Amniotic epithelial cell (primary cell): ENCODE data around the gene PGP.

Experiments used
- DNase-seq: peaks from one replicate; pipeline ENCODE4 v3.0.0-alpha.2; 2010; ENCODE audit warnings: low read depth

The PGP gene

DNA sequence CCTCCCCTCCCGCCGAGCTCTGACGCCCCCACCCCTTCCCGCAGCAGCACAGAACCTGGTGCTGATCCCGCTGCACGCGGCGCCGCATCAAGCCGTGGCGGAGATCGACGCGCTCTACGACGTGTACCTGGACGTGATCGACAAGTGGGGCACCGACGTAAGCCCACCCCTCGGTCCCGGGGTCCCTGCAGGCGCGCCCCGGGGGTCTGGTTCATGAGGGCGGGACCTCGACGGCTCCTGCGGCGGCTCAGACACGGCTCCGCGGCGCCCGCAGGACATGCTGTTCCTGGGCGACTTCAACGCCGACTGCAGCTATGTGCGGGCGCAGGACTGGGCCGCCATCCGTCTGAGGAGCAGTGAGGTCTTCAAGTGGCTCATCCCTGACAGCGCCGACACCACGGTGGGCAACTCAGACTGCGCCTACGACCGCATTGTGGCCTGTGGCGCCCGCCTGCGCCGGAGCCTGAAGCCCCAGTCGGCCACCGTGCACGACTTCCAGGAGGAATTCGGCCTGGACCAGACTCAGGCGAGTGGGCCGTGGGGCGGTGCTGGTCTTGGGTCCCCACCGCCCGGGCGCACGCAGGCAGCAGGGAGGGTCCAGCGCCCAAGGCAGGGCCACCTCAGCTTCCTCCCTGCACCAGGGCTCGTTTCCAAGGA lies 23.0 kb upstream of the PGP start:
- no peak for DNase-seq

DNA sequence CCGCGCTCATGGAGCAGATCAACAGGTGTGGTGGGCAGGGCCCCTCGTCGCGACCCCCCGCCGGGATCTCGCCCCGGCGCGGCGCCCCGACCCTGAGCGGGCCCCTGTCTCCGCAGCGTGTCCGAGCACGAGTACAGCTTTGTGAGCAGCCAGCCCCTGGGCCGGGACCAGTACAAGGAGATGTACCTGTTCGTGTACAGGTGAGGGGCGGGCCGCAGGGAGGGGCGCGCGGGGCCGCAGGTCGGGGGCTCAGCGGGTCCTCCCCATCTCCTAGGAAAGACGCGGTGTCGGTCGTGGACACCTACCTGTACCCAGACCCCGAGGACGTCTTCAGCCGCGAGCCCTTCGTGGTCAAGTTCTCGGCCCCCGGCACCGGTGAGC lies 22.5 kb upstream of the PGP start:
- no peak for DNase-seq

DNA sequence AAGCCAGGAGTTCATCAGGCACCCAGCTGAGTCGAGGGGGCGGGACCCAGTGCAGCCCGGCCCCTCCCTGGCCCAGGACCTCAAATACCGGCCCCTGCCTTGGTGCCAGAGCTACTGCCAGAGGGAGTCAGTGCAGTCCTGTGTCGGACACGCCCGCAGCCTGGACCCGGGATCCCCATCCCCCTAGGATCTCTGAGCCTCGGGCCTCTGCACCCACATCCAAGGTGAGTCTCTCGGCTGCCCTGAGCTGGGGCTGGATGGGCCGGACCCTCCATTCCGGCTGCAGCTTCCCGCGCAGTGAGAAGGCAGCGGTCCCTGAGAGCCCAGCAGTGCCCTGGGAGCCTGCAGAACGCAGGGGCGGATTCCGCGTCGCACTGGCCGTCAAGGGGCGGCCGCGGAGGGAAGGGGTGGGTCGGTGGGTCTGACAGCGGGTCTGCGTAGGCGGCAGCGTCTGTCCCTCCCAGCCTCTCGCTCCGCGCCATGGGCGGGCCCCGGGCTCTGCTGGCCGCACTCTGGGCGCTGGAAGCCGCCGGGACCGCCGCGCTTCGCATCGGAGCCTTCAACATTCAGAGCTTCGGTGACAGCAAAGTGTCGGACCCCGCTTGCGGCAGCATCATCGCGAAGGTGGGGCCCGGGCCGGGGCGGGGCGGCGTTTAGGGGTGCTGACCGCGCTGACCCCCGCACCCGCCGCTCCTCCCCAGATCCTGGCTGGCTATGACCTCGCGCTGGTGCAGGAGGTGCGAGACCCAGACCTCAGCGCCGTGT lies 21.9 kb upstream of the PGP start, which contains the start of gene DNASE1L2:
Gene DNASE1L2, plus strand, starts transcription at position 108 of the 765 bp plus-strand sequence. Its CDS starts 373 bp downstream, at position 481.
- DNase-seq = no peak

DNA sequence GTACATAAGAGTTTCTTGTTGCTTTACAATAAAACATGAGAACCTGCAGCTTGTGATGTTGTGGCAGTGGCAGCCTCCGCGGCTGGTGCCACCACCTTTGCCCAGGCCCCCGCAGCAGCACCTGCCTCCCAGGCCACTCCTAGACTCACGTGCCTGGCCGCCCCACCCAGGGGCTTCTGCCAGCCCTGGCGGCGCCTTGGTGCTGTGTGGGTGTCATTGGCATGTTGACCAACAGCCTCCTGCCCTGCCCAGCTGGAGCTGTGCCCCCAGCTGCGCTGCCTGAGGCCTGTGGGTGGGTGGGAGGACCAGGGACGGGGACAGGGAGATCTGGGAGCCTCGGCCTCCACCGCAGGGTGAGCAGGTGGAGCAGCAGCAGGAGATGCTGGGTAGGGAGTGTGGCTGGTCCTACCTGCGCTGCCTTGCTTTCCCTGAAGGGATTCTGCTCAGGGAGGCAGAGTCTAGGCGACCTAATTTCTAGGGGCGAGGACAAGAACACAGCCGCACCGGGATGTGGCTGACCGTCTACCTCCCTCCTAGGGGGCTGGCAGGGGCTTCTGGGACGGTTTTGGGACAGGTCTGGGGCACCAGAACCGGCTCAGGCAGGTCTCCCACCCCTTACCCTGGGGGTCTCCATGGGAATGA lies 21.2 kb upstream of the PGP start:
- no peak for DNase-seq

DNA sequence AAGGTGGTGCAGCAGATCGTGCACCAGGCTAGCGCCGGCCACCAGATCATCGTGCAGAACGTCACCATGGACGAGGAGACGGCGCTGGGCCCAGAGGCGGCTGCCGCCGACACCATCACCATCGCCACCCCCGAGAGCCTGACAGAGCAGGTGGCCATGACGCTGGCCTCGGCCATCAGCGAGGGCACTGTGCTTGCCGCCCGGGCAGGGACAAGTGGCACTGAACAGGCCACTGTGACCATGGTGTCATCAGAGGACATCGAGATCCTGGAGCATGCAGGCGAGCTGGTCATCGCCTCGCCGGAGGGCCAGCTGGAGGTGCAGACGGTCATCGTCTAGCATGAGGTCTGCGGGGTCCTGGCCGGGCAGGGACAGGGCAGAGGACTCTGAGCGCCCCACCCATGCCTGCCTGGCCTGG lies 20.6 kb upstream of the PGP start:
- no peak for DNase-seq

DNA sequence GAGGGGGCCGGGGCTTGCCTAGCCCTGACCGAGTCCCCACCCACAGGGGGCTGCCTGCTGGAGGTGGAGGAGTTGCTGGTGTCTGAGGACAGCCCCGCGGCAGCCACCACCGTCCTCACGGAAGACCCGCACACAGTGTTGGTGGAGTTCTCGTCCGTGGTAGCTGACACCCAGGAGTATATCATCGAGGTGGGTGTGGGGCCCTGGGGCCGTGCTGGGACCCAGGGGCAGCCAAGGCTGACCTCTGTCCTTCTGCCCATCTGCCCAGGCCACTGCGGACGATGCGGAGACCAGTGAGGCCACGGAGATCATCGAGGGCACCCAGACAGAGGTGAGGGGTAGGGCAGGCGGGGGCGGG lies 20.2 kb upstream of the PGP start:
- no peak for DNase-seq

DNA sequence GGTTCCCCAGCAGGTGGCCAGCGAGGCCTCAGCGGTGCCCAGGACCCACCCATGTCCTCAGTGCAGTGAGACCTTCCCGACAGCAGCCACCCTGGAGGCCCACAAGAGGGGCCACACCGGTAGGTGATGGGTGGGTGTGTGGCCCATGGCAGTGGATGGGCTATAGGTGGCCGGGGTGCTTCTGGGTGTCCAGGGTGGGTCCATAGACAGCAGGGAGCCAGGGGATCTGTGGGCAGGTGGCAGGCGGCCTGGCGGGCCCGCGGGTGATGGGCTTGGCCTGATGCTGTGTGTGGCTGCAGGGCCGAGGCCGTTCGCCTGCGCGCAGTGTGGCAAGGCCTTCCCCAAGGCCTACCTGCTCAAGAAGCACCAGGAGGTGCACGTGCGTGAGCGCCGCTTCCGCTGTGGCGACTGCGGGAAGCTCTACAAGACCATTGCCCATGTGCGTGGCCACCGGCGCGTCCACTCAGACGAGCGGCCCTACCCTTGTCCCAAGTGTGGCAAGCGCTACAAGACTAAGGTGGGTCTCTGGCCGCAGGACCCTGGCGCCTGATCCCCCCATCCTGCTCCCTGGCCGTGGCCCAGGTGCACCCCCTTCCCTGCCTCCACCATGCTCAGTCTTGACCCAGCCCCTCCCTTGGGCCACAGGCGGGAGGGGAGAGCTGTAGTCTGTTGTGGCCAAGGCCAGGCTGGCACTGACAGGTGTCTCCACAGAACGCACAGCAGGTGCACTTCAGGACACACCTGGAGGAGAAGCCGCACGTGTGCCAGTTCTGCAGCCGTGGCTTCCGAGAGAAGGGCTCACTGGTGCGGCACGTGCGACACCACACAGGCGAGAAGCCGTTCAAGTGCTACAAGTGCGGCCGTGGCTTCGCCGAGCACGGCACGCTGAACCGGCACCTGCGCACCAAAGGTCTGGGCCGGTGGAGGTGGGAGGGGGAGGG lies 19.5 kb upstream of the PGP start:
- no peak for DNase-seq

DNA sequence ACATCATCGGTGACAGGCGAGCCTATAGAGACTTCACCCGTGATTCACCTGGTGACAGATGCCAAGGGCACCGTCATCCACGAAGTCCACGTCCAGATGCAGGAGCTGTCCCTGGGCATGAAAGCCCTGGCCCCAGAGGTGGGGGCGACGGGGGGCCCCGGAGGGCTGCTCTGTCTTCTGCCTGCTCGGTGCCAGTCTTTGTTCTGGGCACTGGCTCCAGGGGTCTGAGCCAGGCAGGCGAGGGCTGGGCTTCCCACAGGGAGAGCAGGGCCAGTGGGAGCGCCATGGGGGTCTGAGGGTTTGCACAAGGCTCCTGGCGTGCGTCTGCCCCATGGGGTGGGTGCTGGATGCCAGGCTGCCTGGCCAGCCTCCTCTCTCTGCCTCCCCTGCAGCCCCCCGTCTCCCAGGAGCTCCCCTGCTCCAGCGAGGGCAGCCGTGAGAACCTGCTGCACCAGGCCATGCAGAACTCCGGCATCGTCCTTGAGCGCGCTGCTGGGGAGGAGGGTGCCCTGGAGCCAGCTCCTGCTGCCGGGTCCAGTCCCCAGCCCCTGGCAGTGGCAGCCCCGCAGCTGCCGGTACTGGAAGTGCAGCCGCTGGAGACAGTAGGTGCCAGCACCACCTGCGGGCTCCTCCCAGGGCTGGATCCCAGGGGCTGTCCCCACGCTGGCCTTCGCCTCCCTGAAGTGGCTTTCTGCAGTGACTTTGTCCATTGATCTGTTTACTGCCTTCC lies 18.6 kb upstream of the PGP start:
- no peak for DNase-seq

DNA sequence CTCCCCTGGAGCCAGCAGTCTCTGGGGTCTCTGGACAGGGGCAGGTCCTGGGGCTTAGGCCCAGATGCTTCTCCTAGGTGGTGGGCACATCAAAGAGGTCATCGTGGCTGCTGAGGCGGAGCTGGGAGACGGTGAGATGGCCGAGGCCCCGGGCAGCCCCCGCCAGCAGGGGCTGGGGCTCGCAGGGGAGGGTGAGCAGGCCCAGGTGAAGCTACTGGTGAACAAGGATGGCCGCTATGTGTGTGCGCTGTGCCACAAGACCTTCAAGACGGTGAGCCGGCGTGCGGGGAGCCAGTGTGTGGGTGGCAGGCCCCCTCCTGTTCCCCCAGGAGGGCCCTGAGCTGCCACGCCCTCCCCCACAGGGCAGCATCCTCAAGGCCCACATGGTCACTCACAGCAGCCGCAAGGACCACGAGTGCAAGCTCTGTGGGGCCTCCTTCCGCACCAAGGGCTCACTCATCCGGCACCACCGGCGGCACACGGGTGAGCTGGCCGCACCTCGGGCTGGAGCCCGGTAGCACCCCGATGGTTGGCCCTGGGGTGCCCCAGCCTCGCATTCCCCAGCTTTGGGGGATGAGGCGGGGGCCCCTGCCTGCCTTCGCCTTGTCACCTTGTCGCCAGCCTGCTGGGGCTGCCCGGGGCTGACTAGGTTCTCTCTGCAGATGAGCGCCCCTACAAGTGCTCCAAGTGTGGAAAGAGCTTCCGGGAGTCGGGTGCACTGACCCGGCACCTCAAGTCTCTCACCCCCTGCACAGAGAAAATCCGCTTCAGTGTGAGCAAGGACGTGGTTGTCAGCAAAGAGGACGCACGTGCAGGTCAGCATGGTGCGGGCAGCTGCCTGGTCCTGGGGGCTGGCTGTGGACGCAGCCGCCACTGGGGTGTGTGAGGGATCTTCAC lies 17.7 kb upstream of the PGP start:
- no peak for DNase-seq

DNA sequence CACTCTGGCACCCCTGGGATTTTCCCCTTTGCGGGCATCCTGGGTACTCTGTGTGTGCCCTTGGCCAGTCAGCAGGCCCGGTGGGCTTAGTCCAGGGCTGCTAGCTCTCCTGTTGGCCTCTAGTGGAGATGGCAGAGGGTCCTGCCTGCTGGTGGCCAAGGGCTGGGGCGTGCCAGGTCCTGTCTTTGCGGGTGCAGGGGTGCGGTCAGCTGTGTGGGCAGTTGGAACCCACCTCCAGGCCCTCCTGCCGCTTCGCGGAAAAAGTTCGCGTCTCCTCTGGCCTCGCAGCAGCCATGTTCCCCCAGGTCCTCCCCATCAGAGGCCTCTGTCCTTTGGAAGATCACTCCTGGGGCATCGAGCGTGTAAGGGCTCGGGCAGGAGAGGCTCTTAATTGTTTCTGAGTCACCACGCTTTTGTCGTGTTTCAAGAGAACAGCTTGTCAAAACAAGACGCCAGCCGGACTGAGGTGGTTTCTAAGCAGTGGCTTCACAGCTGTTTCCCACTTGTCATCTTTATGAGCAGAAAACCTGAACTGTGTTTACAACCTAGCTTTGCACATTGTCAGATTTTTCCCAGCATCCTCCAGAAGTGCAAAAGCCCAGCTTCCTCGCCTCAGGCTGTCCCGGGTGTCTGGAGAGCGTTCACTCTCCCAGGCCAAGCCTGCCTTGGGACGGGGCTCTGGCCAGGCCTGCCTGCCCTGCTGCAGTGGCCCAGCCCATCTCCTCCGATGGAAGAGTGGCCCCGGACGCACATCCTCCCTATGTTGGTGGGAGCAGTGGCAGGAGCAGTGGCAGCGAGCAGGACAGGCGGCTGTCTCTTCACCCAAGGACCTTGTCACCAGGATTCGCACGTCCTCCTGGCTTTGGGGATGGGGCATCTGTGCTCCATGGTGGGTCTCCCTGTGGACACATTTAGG lies 16.6 kb upstream of the PGP start:
- no peak for DNase-seq

DNA sequence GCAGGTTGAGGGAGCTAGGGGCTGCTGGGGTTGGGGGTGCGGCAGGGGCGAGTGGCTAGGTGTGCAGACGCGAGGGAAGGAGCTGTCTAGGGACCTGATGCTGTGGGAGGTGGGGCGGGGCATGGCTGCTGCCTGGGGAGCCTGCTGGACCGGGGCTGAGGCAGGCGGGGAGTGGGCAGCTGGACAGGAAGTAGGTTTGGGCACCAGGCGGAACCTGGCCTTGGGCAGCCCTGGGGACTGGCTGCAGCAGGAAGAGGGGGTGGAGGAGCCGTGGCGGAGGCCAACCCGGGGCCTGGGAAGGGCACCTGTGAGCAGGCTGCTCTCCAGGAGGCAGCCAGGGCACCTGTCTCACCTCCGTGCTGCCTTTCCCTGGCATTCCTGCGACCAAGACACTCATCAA lies 15.7 kb upstream of the PGP start:
- no peak for DNase-seq

DNA sequence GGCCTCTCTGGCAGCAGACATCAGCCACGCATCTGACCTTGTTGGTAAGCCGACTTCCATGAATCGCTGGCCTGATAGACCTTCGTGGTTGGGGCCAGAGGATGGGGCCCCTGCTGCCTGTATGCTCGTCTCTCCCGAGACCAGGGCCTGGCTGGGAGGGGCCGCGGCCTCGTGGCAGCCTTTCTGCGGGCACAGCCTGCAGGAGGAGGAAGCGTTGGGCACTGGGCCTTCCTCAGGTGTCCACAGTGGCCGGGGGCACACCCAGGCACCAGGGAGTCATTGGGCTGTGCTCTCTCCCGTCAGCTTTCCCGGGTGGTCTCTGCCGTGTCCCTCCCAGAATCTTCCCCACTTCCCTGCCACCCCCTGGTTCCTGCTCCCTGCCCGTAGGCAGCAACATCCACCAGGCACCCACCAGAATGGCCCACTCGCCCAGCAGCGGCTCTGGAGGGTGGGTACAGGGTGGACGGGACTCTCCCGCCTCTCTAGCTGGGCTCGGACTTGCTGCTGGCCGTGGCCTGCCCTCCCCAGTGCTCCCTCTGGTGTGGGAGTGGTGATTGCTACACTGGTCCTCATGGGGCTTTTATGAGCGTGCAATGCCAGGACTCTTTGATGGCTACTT lies 15.1 kb upstream of the PGP start:
- no peak for DNase-seq

DNA sequence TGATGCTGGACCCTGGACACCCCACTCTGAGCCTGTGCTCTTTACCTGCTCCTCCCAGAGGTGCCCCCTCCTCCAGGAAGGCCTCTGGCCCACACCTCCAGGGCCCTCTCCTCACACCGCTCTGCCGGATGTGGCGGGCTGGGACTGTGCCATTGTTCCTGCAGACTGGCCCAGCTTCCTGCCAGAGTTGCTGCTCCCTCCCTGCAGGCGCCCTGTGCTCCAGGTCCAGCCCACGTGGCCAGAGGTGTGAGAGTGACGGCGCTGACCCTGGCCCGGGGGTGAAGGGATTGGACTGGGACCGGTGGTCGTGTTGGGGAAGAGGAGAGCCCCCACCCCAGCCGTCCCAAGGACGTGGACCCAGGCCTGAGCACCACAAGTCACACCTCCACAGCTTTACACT lies 14.5 kb upstream of the PGP start:
- no peak for DNase-seq

DNA sequence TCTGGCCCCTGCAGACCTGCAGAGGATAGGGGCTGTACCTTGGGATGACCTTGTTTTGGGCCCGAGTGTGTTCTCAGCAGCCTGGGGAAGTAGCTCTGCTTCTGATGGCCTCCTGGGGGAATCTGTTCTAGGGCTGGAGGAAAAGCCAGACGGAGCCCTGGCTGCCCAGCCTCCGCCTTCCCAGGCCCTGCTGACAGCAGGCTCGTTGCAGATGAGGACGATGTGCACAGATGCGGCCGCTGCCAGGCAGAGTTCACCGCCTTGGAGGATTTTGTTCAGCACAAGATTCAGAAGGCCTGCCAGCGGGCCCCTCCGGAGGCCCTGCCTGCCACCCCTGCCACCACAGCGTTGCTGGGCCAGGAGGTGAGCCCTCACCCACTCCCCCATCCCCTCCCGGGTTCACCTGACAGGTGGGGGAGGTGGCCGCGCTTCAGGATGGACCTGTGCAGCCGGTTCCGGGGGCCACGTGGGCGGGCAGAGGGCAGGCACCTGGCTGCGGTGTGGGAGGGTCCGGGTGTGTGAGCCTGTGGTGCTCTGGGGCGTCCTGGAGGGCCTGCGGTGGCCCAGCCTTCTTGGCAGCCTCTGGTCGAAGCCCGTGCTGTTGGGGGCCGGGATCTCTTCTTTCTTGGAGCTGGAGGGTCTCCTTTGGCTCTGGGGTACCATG lies 13.7 kb upstream of the PGP start:
- no peak for DNase-seq

DNA sequence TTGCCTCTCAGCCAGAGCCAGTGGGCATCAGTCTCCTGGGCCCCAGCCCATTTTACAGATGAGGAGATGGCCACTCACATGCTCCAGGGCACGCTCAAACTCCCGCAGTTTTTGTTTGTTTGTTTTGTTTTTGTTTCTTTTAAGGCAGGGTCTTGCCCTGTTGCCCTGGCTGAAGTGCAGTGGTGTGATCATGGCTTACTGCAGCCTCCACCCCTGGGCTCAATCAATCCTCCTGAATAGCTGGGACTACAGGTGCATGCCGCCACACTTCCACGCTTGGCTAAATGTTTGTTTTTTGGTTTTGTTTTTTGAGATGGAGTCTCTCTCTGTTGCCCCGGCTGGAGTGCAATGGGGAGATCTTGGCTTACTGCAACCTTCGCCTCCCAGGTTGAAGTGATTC lies 12.3 kb upstream of the PGP start:
- DNase-seq = no peak

DNA sequence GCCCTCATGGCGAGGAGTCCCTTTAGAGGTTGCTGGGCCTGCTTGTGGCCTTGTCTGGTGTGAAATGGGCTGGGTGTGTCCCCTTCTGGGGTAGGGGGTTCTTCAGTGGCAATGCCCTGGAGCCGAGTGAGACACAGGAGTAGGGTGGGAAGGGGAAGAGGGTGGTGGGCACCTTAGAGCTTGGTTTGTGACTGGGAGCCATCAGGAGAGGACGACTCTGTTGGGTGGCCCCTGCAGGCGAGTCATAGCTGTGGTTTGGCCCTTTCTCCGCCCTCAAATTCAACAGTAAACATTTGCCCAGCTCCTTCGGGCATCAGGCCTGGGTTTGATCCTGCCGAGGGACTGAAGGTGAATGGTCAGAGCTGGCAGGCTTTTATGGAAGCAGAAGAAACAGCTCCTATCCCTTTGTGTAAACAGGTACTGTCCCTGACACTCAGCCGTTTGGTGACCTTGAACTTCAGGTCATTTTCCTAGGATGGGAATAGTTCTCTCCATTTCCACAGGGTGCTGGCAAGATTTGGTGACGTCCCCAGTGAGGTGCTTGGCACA lies 11.7 kb upstream of the PGP start:
- no peak for DNase-seq

DNA sequence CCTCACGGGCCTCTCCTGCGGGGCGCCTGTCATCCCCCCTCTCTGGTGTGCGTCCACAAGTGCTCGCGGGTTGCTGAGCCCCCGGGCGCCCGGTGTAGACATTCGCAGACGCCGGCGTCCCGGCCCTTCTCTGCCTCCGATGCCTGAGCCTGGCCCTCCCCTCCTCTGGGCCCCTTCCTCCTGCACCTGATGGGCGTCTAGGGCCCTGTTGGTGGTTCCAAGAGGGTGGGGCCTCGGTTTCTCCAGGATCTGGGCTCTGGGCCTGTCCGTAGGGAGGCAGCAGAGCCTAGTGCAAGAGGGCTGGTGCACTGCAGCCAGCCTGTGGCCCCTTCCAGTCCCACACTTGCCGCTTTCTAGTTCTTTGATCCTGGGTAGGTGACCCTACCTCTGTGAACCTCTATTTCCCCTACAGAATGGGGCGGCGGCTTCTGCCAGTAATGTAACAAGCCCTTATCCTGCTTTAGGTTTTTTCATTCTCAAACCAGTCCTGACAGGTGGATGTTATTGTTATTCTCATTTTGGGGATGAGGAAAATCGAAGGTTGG lies 9.4 kb upstream of the PGP start:
- peak; percentile 41 for DNase-seq
